T1000 (cell line): ENCODE measurements around the gene CC2D1B.
"Not testable (repeated sequence)": the region's sequence is repeated elsewhere in the genome, so short reads cannot be mapped to it uniquely, and the experiment has no call there.

ENCODE experiments used
- DNase-seq: peaks from one replicate; lab custom pipeline; 2025; ENCODE audit warnings: mixed read lengths; lab: John Stamatoyannopoulos, UW

CC2D1B gene

GRCh38 chr1:52365746-52366516, at the start of gene CC2D1B:
CC2D1B (minus strand) TSS chr1:52366205; CDS start chr1:52364620, 1,585 bp downstream.
- peak; percentile 99 for DNase-seq

- no peak for DNase-seq
These were observed 48.9 kb upstream of the CC2D1B start for GRCh38 chr1:52414942-52415341.

DNA sequence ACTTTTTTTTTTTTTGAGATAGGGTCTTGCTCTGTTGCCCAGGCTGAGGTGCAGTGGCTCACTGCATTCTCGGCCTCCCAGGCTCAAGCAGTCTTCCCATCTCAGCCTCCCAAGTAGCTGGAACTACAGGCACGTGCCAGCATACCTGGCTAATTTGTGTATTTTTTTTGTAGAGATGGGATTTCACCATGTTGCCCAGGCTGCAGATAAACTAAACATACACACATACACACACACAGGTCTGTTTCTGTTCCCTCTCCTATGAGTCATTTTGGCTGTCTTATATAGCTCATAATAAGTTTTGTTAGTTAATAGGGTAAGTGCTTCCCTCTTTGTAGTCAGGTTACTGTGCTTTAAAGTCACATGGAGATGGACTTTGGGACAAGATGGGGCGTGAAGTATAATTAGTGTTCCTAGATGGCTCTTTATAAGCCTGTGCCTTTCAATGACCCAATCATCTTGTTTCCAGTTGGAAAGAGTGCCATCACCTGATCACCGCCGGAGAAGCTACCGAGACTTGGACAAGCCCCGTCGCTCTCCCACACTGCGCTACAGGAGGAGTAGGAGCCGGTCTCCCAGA, 47.5 kb upstream of the CC2D1B start:
- DNase-seq = no peak

DNA sequence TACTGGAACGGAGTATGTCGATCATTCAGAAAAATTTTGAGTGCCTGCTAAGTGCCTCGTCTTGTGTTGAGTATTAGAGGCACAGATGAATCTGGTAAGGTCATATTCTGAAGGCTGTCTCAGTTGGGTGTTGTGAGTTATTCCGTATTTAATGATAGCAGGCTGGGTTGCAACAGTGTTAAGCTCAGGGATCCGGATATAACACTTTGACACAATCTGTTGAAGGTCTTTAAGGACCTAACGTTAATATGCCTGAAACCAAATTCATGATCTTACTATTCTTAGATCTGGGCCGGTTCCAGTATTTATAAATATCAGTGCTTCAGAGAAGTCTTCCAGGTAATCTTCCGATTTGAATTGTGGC, 39.0 kb upstream of the CC2D1B start:
- DNase-seq = no peak

- peak; percentile 91 for DNase-seq
These were observed 38.3 kb upstream of the CC2D1B start, which contains the start of the genes ORC1 and PRPF38A for GRCh38 chr1:52404116-52404974. ORC1 (minus strand) TSS chr1:52404423; CDS start chr1:52402223, 2,200 bp downstream. PRPF38A (plus strand) TSS chr1:52404602; CDS start chr1:52404750, 148 bp downstream.

GRCh38 chr1:52403566-52404115, 37.6 kb upstream of the CC2D1B start:
- peak; percentile 40 for DNase-seq

DNA sequence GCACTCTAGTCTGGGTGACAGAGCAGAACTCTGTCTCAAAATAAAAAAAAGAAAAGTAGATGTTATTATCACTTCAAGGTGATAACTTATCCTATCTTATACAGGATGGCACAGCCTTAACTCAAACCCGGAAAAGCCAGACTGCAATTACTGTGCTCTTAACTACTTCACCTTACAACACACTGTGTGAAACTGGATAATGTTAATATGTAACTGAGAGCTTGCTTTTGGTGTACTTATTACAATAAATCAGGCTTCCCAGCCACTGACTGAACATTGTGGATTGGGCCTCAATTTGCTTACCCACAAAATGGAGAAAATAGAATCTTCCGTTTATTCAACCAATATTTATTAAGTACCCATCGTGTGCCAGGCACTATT, 36.8 kb upstream of the CC2D1B start:
- DNase-seq = no peak

GRCh38 chr1:52400131-52400530, 34.1 kb upstream of the CC2D1B start:
- no peak for DNase-seq

- no peak for DNase-seq
These were observed 33.6 kb upstream of the CC2D1B start for GRCh38 chr1:52399629-52400028.

- no peak for DNase-seq
These were observed 27.2 kb upstream of the CC2D1B start for GRCh38 chr1:52393174-52393573.

DNA sequence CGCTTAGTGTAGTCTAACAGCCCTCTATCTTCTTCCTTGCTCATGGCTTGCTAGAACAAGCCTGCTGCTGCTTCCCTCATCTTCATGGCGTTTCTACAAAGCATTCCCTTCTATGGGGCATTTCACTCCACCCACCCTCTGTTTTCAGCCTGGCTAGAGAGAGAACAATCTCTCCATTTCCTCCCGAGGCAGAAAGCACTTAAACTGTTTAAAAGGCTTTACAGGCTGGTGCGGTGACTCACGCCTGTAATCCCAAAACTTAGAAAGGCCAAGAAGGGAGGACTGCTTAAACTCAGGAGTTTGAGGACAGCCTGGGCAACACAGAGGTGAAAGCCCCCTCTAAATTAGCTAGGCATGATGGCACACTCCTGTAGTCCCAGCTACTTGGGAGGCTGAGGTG, 20.5 kb upstream of the CC2D1B start:
- DNase-seq = no peak

- DNase-seq = no peak
These were observed 19.4 kb upstream of the CC2D1B start for GRCh38 chr1:52385376-52385775.

DNA sequence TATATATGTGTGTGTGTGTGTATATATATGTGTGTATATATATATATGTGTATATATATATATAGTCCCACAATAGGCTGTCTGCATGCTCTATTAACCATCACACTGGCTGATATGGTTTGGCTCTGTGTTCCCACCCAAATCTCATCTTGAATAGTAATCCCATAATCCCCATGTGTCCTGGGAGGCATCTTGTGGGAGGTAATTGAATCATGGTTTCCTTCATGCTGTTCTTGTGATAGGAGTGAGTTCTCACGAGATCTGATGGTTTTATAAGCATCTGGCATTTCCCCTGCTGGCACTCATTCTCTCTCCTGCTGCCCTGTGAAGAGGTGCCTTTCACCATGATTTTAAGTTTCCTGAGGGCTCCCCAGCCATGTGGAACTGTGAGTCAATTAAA, 3.8 kb upstream of the CC2D1B start:
- not testable (repeated sequence) for DNase-seq

- peak; percentile 6 for DNase-seq
These were observed 2.6 kb upstream of the CC2D1B start for GRCh38 chr1:52368383-52369172.

DNA sequence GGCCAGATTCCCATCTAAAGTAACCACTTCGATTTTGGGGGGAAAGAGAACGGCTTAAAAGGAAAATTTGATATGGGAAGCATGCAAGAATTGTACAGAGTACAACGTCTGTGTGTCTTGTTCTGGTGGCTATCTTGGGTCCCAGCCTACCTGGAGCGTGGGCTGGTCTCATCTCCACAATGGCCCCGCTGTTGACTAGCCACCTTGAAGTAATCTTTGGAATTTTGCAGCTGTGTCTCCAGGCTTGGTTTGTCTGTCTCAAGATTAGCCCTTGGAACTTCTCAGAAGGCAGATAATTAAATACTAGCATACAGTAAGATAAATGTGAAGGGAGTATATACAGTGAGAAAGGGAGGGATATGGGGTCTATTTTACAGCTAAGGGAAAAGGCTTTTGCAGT, 1.3 kb upstream of the CC2D1B start:
- DNase-seq = no peak

DNA sequence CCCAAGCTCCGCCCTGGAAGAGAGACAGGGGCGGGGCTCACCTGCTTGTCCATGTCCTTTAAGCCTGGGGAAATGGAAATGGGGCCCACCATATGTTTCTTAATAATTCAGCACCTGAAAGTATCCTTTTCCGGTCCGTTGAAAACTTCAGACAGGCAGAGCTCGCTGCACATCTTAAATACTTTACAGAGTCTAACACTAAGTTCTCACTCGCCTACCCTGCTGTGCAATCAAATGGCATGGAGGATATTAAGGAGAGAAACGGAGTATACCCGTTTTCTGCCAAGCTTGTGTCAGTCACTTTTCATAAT, 467 bp upstream of the CC2D1B start:
- DNase-seq = no peak

DNA sequence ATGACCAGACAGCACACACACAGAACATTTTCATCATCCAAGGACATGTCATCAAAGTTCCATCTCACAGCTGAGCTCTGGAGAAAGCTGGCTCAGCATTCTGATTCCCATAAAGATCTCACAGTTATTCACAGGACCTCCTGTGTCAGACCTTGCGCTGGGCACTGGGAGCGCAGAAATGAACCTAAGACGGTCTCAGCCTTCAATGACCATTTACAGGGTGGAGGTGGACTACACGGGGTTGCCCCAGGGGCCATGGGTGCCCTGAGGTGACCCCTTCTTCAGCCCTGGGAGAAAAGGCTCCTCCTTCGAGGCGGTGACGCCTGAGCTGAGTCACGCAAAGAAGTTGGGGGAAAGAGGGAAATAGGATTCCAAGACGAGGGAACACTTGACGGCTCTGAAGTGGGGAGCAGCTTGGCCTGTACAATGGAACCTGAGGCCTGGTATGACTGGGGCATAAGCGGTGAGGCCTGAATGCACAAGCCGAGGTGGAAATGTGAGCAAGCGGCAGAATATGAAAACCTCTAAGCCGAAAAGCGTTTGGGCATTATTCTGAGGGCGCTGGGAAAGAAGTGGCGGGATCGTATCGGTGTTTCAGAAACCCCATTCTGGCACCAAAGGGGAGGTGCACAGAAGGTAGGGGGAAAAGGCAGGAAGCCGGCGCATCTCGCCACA, 797 bp downstream of the CC2D1B start:
- DNase-seq = peak; percentile 53

- no peak for DNase-seq
These were observed 1.7 kb downstream of the CC2D1B start for GRCh38 chr1:52364235-52364839.

DNA sequence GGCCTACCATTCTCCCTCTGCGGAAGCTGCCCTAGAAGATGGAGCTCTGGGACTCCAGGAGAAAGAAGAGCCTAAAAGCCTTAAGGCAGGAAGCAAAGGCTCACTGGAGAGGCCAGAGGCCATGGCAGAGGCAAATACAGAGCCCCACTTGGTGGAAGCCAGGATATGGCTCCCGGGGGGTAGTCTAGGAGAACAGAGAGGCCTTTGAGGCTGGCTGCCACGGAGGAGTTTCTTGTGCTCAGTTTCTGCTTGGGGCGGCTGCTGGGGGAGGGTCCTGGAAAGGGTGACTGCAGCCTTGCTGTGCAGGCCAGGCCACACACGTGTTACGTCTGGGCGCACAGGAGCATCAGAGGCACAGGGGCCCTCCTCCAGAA, 5.4 kb downstream of the CC2D1B start:
- DNase-seq = no peak

GRCh38 chr1:52359676-52360594, 6.1 kb downstream of the CC2D1B start:
- DNase-seq = no peak
